CD4-positive, CD25-positive, alpha-beta regulatory T cell (primary cell): ENCODE results near the gene HSF4. TPM values are rescaled to one million over a fixed set of nuclear protein-coding genes. Genes with fewer than 3 reads are reported as not detected.

Experiments used
- ATAC-seq, 2 donors: fragments of 150-1000 bp; cut with Tn5 transposase; one replicate each; pipeline ENCODE4 v1.10.0; 2021; ENCODE audit warnings: low read depth in 2 of 2, moderate number of reproducible peaks in 2 of 2, moderate library complexity in 1 of 2
- DNase-seq, 3 donors: peaks; one replicate each; pipeline versions ENCODE4 v3.0.0 to v3.0.0-alpha.2; 2012 to 2022; ENCODE audit warnings: mixed read lengths in 1 of 3
- H3K27ac ChIP-seq: one replicate; pipeline ENCODE4 v1.7.0; 2013; ENCODE audit warnings: mild to moderate bottlenecking, low read length; ENCODE audit not compliant: insufficient read depth, poor library complexity, severe bottlenecking
- H3K27me3 ChIP-seq: one replicate; pipeline ENCODE4 v1.7.0; 2013; ENCODE audit warnings: low read length; ENCODE audit not compliant: control insufficient read depth, insufficient read depth
- H3K36me3 ChIP-seq: one replicate; pipeline ENCODE4 v1.7.0; 2013; ENCODE audit warnings: mild to moderate bottlenecking, low read length, moderate library complexity; ENCODE audit not compliant: control insufficient read depth, insufficient read depth
- H3K4me1 ChIP-seq: 2 replicates; pipeline ENCODE4 v1.7.0; 2013; ENCODE audit warnings: mild to moderate bottlenecking, low read length; ENCODE audit not compliant: insufficient read depth, control insufficient read depth, poor library complexity, severe bottlenecking
- H3K4me3 ChIP-seq: one replicate; pipeline ENCODE4 v1.7.0; 2013; ENCODE audit warnings: low read depth, mild to moderate bottlenecking, low read length, moderate library complexity
- H3K9me3 ChIP-seq, 2 experiments: 1 replicate in 1 of 2; 2 replicates in 1 of 2; pipeline ENCODE4 v1.7.0; 2013; ENCODE audit warnings: low read length in 2 of 2, mild to moderate bottlenecking in 1 of 2, moderate library complexity in 1 of 2; ENCODE audit not compliant: control insufficient read depth in 2 of 2
- H3K27ac Mint-ChIP-seq, 3 donors: one replicate each; pipeline ENCODE4 v1.8.0; 2020 to 2022; ENCODE audit warnings: mild to moderate bottlenecking in 3 of 3, mixed read lengths in 3 of 3, moderate library complexity in 2 of 3
- H3K27me3 Mint-ChIP-seq: one replicate; pipeline ENCODE4 v1.8.0; 2022; ENCODE audit warnings: mild to moderate bottlenecking, mixed read lengths
- H3K36me3 Mint-ChIP-seq: one replicate; pipeline ENCODE4 v1.8.0; 2020; ENCODE audit warnings: mixed read lengths
- H3K4me1 Mint-ChIP-seq, 4 donors: one replicate each; pipeline ENCODE4 v1.8.0; 2020 to 2022; ENCODE audit warnings: mixed read lengths in 4 of 4, mild to moderate bottlenecking in 1 of 4
- H3K4me3 Mint-ChIP-seq, 4 donors: one replicate each; pipeline ENCODE4 v1.8.0; 2020 to 2022; ENCODE audit warnings: mild to moderate bottlenecking in 4 of 4, mixed read lengths in 4 of 4, moderate library complexity in 3 of 4
- H3K9me3 Mint-ChIP-seq, 7 donors: one replicate each; pipeline ENCODE4 v1.8.0; 2020 to 2022; ENCODE audit warnings: mixed read lengths in 7 of 7, mild to moderate bottlenecking in 3 of 7, moderate library complexity in 2 of 7
- polyA plus RNA-seq, 4 donors: library from polyadenylated mRNA; unstranded; fragments of 300-500 nt; fragmentation: Illumina TruSeq; gene quantifications; one replicate each; pipeline ENCODE4 v1.2.3, GENCODE V29; 2021
- total RNA-seq: library from RNA; stranded (reverse); gene quantifications from one replicate; pipeline ENCODE4 v1.2.3, GENCODE V29; 2022

The HSF4 gene
- total and polyA plus RNA-seq, 5 donors from 2014 or later: 34.4 TPM; not detected in 4

DNA sequence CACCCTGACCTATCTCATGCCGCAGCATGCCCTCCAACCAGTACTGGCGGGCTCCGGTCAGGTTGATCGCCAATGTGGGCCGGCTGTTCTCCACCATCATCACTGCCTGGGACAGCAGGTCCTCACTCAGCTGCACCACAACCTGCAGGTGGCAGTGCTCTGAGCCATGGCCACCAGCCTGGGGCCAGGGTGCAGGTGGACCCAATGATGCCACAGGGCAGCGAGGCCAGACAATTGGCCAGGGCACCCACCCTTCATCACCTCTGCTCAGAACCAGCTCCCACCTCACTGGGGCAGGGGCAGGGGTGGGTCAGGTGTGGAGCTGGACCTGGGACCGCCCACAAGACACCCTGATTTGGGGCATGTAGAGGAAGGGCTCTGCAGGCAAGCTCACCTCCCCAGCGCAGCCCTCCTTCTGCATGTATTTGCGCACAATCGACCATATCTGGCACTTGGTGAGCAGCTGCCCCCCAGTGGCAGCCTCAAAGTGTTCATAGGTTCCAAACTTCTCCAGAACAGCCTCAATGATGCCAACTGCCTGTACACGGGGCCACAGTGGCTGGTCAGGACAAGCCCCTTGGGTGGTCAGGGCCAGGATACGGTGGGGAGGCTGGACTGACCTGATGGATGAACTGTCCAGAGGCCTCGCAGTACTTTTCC lies 15.0 kb downstream of the HSF4 start:
- no peak overlapping the region for H3K27ac Mint-ChIP-seq
- ATAC-seq: no peak
- H3K36me3 ChIP-seq: no peaks in the 10 kb centered on the region
- no peaks in the 10 kb centered on the region for H3K27me3 ChIP-seq
- H3K4me3 Mint-ChIP-seq: peak overlapping the region in 2 of 4 donors; percentile 2 to 35
- H3K9me3 ChIP-seq: no peaks in the 10 kb centered on the region
- peaks cover 0 to 14% (median 8%) of the 10 kb centered on the region in 4 donors for H3K4me1 Mint-ChIP-seq
- peaks cover 0 to 2% (median 0%) of the 10 kb centered on the region in 7 donors for H3K9me3 Mint-ChIP-seq
- peaks cover 18% of the 10 kb centered on the region for H3K27me3 Mint-ChIP-seq
- no peak overlapping the region for H3K27ac ChIP-seq
- peaks cover 21% of the 10 kb centered on the region for H3K4me1 ChIP-seq
- no peaks in the 10 kb centered on the region for H3K36me3 Mint-ChIP-seq
- no peak overlapping the region for H3K4me3 ChIP-seq
- DNase-seq: peak in 1 of 3 donors; percentile 45

DNA sequence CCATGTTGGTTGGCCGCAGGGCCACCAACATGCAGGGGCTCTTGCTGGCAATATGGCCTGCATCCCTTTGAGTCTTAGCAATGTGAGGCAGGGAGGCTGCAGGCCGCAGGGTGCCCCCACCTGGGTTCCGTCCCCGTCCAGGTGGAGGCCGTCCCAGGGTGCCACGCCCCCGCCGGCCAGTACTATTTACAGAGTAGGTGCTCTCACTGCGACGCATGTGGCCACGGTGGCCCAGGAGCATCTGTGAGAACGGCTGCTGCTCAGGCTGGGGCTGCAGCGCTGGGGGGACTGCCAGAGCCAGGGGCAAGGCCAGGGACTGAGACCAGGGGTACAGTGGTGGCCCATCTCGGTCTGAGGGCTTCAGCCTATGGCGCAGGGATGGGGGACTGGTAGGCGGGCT lies 15.6 kb downstream of the HSF4 start:
- Histone ChIP-seq H3K4me1 (peaks cover 23% of the 10 kb centered on the region), H3K27me3 (no peaks in the 10 kb centered on the region), H3K36me3 (no peaks in the 10 kb centered on the region), H3K4me3 (no peak overlapping the region), H3K9me3 (no peaks in the 10 kb centered on the region), H3K27ac (no peak overlapping the region)
- H3K36me3 Mint-ChIP-seq: no peaks in the 10 kb centered on the region
- ATAC-seq (no peak), DNase-seq (no peak)
- H3K9me3 Mint-ChIP-seq: peaks cover 0 to 2% (median 0%) of the 10 kb centered on the region in 7 donors
- H3K27ac Mint-ChIP-seq: no peak overlapping the region
- H3K4me3 Mint-ChIP-seq: no peak overlapping the region
- peaks cover 19% of the 10 kb centered on the region for H3K27me3 Mint-ChIP-seq
- peaks cover 0 to 18% (median 9%) of the 10 kb centered on the region in 4 donors for H3K4me1 Mint-ChIP-seq

DNA sequence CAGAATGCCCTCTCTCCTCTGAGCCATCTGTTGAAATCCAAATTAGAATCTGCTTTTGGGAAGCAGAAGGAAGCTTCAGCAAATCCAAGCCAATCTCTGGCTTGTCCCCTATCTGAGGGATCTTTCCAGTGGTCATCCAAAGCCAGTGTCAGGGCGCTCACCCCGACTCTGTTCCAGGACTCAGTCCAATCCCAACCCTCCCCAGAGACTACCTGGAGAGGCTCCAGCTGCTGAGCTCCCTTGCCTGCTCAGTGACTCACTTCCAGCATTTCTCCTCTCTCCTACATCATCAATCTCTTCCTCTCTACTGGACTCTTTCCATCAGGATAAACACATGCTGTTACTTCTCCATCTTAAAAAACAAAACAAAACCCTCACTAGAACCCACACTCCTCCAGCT lies 16.8 kb downstream of the HSF4 start:
- H3K27me3 Mint-ChIP-seq: peaks cover 19% of the 10 kb centered on the region
- ATAC-seq: no peak
- no peak overlapping the region for H3K27ac Mint-ChIP-seq

DNA sequence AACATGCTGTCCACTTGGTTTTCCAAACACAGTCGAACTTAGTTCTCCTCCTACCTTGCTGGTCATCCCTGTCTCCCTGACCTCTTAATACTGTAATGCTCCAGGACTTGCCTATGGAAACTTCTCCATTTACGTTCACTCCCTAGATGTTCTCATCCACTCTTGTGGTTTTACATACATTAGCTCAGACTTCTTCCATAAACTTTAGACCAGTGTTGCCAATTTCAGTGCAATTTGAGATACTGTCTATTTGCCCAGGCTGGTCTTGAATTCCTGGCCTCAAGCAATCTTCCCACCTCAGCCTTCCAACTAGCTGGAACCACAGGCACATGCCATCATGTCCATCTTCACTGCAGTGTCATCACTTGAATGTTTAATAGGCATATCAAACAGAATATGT lies 17.7 kb downstream of the HSF4 start:
- no peak for ATAC-seq
- DNase-seq: no peak
- Histone ChIP-seq H3K4me1 (peaks cover 31% of the 10 kb centered on the region), H3K36me3 (no peaks in the 10 kb centered on the region), H3K9me3 (no peaks in the 10 kb centered on the region), H3K27me3 (peaks cover 3% of the 10 kb centered on the region), H3K27ac (no peak overlapping the region), H3K4me3 (no peak overlapping the region)
- peaks cover 15% of the 10 kb centered on the region for H3K27me3 Mint-ChIP-seq
- H3K27ac Mint-ChIP-seq: no peak overlapping the region
- H3K36me3 Mint-ChIP-seq: no peaks in the 10 kb centered on the region
- no peak overlapping the region for H3K4me3 Mint-ChIP-seq
- peaks cover 4 to 23% (median 13%) of the 10 kb centered on the region in 4 donors for H3K4me1 Mint-ChIP-seq
- H3K9me3 Mint-ChIP-seq: peaks cover 0 to 1% (median 0%) of the 10 kb centered on the region in 7 donors

More for the DNA sequence above, 16.8 kb downstream of the HSF4 start:
- peaks cover 1% of the 10 kb centered on the region for H3K27me3 ChIP-seq
- DNase-seq: no peak
- no peaks in the 10 kb centered on the region for H3K36me3 Mint-ChIP-seq
- no peaks in the 10 kb centered on the region for H3K36me3 ChIP-seq
- no peak overlapping the region for H3K4me3 ChIP-seq
- peaks cover 31% of the 10 kb centered on the region for H3K4me1 ChIP-seq
- no peaks in the 10 kb centered on the region for H3K9me3 ChIP-seq
- no peak overlapping the region for H3K27ac ChIP-seq
- no peak overlapping the region for H3K4me3 Mint-ChIP-seq
- H3K4me1 Mint-ChIP-seq: peaks cover 4 to 23% (median 13%) of the 10 kb centered on the region in 4 donors
- H3K9me3 Mint-ChIP-seq: peaks cover 0 to 2% (median 0%) of the 10 kb centered on the region in 7 donors

DNA sequence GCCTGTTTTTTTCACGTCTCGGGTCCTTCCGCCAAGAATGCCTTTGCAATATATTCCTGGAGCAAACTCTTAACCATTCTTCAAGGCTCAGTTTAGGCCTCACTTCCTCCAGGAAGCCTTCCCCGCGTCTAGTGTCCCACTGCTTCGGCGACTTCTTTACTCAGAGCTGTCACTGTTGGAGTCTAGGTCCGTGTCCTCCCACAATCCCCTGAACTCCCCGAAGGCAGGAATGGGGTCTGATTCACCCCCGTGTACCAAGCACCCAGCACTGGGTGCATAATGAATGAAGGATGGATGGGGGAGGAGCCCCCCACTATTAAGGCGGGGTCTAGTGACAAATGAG lies 18.7 kb downstream of the HSF4 start:
- H3K4me1 ChIP-seq: peaks cover 25% of the 10 kb centered on the region
- H3K9me3 Mint-ChIP-seq: no peaks in the 10 kb centered on the region
- H3K27me3 Mint-ChIP-seq: peaks cover 10% of the 10 kb centered on the region
- H3K27ac ChIP-seq: peak overlapping the region; percentile 94
- peaks cover 3% of the 10 kb centered on the region for H3K27me3 ChIP-seq
- no peak overlapping the region for H3K27ac Mint-ChIP-seq
- no peaks in the 10 kb centered on the region for H3K36me3 ChIP-seq
- H3K36me3 Mint-ChIP-seq: no peaks in the 10 kb centered on the region
- ATAC-seq (no peak), DNase-seq (no peak)
- H3K4me1 Mint-ChIP-seq: peaks cover 4 to 23% (median 11%) of the 10 kb centered on the region in 4 donors
- H3K4me3 Mint-ChIP-seq: no peak overlapping the region
- no peaks in the 10 kb centered on the region for H3K9me3 ChIP-seq
- peak overlapping the region; percentile 73 for H3K4me3 ChIP-seq

DNA sequence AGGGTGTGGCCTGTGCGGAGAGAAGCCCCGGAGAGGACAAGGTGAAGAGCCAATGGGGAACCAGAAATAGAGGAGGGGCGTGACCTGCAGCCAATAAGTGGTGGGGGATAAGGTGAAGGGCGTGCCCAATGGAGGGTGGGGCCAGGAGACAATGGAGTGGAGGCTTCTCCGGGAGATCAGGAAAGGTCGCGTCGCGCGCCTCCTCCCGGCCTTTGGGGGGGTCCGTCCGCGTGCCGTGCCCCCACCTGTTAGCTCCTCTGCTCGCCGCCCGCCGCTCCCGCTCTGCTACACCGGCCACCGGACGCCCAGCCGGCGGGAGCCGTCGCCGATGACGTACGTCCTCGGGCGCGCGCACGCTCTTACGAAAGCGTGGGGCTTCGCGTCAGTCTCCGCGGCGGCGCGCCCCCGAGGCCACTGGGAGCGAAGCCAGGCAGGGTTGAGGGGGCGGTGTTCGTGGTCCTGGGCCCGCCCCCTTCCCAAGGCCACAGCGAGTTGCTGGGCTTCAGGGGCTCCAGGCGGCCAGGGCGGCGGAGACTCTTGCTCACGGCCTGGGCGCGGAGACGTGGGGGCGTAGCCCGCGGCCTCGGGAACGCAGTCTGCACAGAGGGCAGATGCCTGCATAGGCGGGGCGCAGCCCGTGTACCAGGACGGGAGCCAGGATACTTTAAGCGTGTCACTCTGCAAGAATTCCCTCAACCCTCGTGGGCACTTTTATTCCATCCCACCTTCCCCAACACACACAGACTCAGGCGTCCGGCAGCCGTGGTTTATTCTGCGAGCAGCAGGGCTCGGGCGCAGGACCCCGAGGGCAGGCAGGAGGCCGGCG lies 19.3 kb downstream of the HSF4 start, which contains the start of gene MATCAP1:
Gene MATCAP1, minus strand, starts transcription at position 337 of the 826 bp plus-strand sequence. CDS start 3,353 bp downstream, outside the sequence.
- no peaks in the 10 kb centered on the region for H3K9me3 Mint-ChIP-seq
- peak within 1 kb of the TSS in 1 of 3 donors; percentile 74 for H3K27ac Mint-ChIP-seq
- Histone ChIP-seq H3K27me3 (peaks cover 3% of the 10 kb centered on the region), H3K36me3 (no peaks in the 10 kb centered on the region), H3K9me3 (no peaks in the 10 kb centered on the region), H3K4me1 (peaks cover 19% of the 10 kb centered on the region), H3K27ac (peak within 1 kb of the TSS; percentile 94), H3K4me3 (peak within 1 kb of the TSS; percentile 77)
- no peaks in the 10 kb centered on the region for H3K36me3 Mint-ChIP-seq
- H3K4me3 Mint-ChIP-seq: peak within 1 kb of the TSS in 3 of 4 donors; percentile 88 to 94 (median 92)
- peaks cover 10% of the 10 kb centered on the region for H3K27me3 Mint-ChIP-seq
- peak; percentile 92 to 99 (median 96) for DNase-seq
- peak; percentile 94 to 95 for ATAC-seq
- H3K4me1 Mint-ChIP-seq: peaks cover 4 to 18% (median 9%) of the 10 kb centered on the region in 4 donors

DNA sequence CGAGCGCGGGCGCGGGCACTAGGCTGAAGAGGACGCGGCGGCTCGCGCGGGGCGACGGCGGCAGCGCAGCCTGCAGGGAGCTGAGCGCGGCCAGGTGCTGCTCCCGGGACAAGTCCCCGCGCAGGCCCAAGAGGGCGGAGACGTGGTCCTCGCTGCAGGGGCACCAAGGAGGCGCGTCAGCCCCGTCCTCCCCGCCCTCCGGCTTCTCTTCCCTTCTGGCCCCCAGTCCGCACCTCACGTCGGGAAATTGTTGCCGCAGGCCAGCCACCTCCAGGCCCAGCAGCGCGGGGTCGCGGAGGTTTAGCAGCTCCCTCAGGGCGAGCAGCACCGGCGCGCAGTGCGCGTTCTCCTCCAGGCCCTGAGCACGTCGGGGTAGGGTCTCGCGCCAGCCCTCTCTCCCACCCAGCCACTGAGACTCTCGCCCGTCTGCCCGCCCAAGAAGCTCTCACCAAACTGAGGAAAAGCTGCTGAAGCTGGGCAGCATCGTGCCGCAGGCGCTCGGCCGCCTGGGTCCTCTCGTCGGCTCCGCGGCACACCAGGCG lies 20.0 kb downstream of the HSF4 start:
- Mint-ChIP-seq H3K4me3 (peak overlapping the region in 3 of 4 donors; percentile 88 to 94 (median 92)), H3K27me3 (peaks cover 10% of the 10 kb centered on the region), H3K9me3 (no peaks in the 10 kb centered on the region), H3K4me1 (peaks cover 4 to 17% (median 7%) of the 10 kb centered on the region in 4 donors), H3K27ac (peak overlapping the region in 1 of 3 donors; percentile 74), H3K36me3 (no peaks in the 10 kb centered on the region)
- DNase-seq (no peak), ATAC-seq (no peak)
- Histone ChIP-seq H3K4me1 (peaks cover 18% of the 10 kb centered on the region), H3K27me3 (peaks cover 3% of the 10 kb centered on the region), H3K27ac (peak overlapping the region; percentile 94), H3K9me3 (no peaks in the 10 kb centered on the region), H3K36me3 (no peaks in the 10 kb centered on the region), H3K4me3 (peak overlapping the region; percentile 77)
